ENCODE data around the gene GPN1.
"Not testable (repeated sequence)": the region's sequence is repeated elsewhere in the genome, so short reads cannot be mapped to it uniquely, and the experiment has no call there.

GPN1 gene

GRCh38 chr2:27594020-27594703 lies 34.7 kb upstream of the GPN1 start:
- H3K36me3 ChIP-seq (ENCODE audit: control insufficient read depth, insufficient read depth, low read length) = peaks cover 29% of the 10 kb centered on the region
- not testable (repeated sequence) for H3K4me1 ChIP-seq (ENCODE audit: control insufficient read depth, insufficient read depth, low read length, poor library complexity, severe bottlenecking); H3K4me3 ChIP-seq (ENCODE audit: extremely low read depth, insufficient read depth, low read length, poor library complexity, severe bottlenecking); H3K27ac ChIP-seq (ENCODE audit: low read depth, low read length, severe bottlenecking)
- peaks cover 25% of the 10 kb centered on the region for H3K9me3 ChIP-seq (ENCODE audit: control insufficient read depth, low read length)
- 98% methylated on average over 32 to 39 of the region's 45 CpGs for WGBS, 2 experiments (ENCODE audit: insufficient coverage in 2 of 2)

- not testable (repeated sequence) for H3K4me1 ChIP-seq (ENCODE audit: control insufficient read depth, insufficient read depth, low read length, poor library complexity, severe bottlenecking); H3K27ac ChIP-seq (ENCODE audit: low read depth, low read length, severe bottlenecking); H3K4me3 ChIP-seq (ENCODE audit: extremely low read depth, insufficient read depth, low read length, poor library complexity, severe bottlenecking)
- WGBS, 2 experiments (ENCODE audit: insufficient coverage in 2 of 2) = 96 to 99% methylated on average over 5 to 6 of the region's 9 CpGs
- peaks cover 25% of the 10 kb centered on the region for H3K9me3 ChIP-seq (ENCODE audit: control insufficient read depth, low read length)
- H3K36me3 ChIP-seq (ENCODE audit: control insufficient read depth, insufficient read depth, low read length) = peaks cover 41% of the 10 kb centered on the region
Observed at GRCh38 chr2:27595412-27595811, 33.4 kb upstream of the GPN1 start.

DNA sequence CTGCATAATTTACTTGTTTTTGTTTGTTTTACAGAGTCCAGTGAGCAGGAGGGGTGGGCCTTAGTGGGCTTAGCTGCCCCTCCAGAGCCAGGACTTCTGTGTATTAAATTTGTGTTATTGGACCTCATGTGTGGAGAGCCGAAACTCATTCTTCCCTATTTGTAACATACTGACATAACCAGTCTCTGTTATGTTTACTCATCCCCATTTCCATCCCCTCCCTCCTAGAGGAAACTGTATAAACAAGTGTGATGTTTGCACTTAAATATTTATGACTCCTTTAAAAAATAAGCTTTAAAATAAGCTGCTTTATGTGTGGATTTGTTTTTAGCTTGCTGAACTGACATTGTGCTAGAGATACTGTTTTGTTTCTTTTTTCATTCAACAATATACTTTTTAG lies 32.2 kb upstream of the GPN1 start:
- peaks cover 23% of the 10 kb centered on the region for H3K9me3 ChIP-seq (ENCODE audit: control insufficient read depth, low read length)
- peaks cover 45% of the 10 kb centered on the region for H3K36me3 ChIP-seq (ENCODE audit: control insufficient read depth, insufficient read depth, low read length)
- no peak overlapping the region for H3K4me3 ChIP-seq (ENCODE audit: extremely low read depth, insufficient read depth, low read length, poor library complexity, severe bottlenecking)
- H3K27ac ChIP-seq (ENCODE audit: low read depth, low read length, severe bottlenecking) = no peak overlapping the region
- WGBS, 2 experiments (ENCODE audit: insufficient coverage in 2 of 2) = no CpG with 5 or more reads among the region's 1 CpG
- no peaks in the 10 kb centered on the region for H3K4me1 ChIP-seq (ENCODE audit: control insufficient read depth, insufficient read depth, low read length, poor library complexity, severe bottlenecking)

- H3K4me1 ChIP-seq (ENCODE audit: control insufficient read depth, insufficient read depth, low read length, poor library complexity, severe bottlenecking) = no peaks in the 10 kb centered on the region
- H3K36me3 ChIP-seq (ENCODE audit: control insufficient read depth, insufficient read depth, low read length) = peaks cover 67% of the 10 kb centered on the region
- no peaks in the 10 kb centered on the region for H3K9me3 ChIP-seq (ENCODE audit: control insufficient read depth, low read length)
- no peak overlapping the region for H3K27ac ChIP-seq (ENCODE audit: low read depth, low read length, severe bottlenecking)
- no peak overlapping the region for H3K4me3 ChIP-seq (ENCODE audit: extremely low read depth, insufficient read depth, low read length, poor library complexity, severe bottlenecking)
- WGBS, 2 experiments (ENCODE audit: insufficient coverage in 2 of 2) = 100% methylated on average over 1 to 2 of the region's 2 CpGs
Observed at GRCh38 chr2:27606611-27607010, 22.2 kb upstream of the GPN1 start.

DNA sequence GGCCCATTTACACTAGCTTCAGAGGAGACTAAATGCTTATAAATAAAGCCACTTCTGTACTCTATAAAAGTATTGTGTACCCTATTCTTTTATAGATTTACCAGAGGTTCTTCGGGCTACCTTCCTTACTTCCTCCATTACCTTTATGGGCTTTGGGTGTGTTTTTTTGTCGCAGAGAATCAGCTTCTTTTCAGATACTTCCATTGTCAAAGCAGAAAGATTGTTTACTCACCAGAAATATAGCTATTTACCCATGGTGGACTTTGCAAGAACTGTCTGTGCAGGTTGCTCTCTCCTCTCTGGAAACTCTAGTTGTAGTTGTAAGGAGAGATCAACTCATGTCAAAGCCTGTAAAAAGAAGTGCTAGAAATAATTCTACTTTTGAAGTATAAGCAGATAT lies 14.9 kb upstream of the GPN1 start:
- Histone ChIP-seq H3K9me3 (ENCODE audit: control insufficient read depth, low read length) (no peaks in the 10 kb centered on the region), H3K4me1 (ENCODE audit: control insufficient read depth, insufficient read depth, low read length, poor library complexity, severe bottlenecking) (no peaks in the 10 kb centered on the region), H3K4me3 (ENCODE audit: extremely low read depth, insufficient read depth, low read length, poor library complexity, severe bottlenecking) (no peak overlapping the region), H3K27ac (ENCODE audit: low read depth, low read length, severe bottlenecking) (no peak overlapping the region), H3K36me3 (ENCODE audit: control insufficient read depth, insufficient read depth, low read length) (peaks cover 65% of the 10 kb centered on the region)
- no CpG with 5 or more reads among the region's 2 CpGs for WGBS, 2 experiments (ENCODE audit: insufficient coverage in 2 of 2)

GRCh38 chr2:27615316-27615715 lies 13.5 kb upstream of the GPN1 start:
- Histone ChIP-seq H3K36me3 (ENCODE audit: control insufficient read depth, insufficient read depth, low read length) (peaks cover 74% of the 10 kb centered on the region), H3K9me3 (ENCODE audit: control insufficient read depth, low read length) (no peaks in the 10 kb centered on the region), H3K27ac (ENCODE audit: low read depth, low read length, severe bottlenecking) (no peak overlapping the region), H3K4me1 (ENCODE audit: control insufficient read depth, insufficient read depth, low read length, poor library complexity, severe bottlenecking) (no peaks in the 10 kb centered on the region), H3K4me3 (ENCODE audit: extremely low read depth, insufficient read depth, low read length, poor library complexity, severe bottlenecking) (no peak overlapping the region)
- 100% methylated on average over 3 of the region's 3 CpGs for WGBS, 2 experiments (ENCODE audit: insufficient coverage in 2 of 2)

DNA sequence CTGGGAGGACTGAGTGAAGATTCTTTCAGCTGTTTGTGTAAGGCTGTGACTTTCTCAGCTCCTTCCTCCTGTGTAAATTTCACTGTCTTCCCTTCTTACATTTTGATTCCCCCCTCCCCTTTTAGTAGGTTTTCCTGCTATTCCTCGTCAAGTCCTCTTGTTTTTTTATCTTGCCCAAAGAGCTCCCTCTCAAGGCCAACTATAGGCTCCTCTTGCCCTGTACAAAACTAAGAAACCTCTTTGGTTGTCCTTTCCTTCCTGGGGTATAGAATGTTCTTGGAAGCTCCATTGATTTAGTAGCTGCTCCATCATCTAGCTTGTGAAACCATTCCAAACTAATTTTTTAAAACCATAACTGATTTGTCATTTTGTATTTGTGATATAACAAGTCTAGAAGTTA lies 7.3 kb upstream of the GPN1 start:
- WGBS, 2 experiments (ENCODE audit: insufficient coverage in 2 of 2) = 100% methylated on average over 1 of the region's 1 CpG; no CpG with 5 or more reads in 1 of the 2 experiments
- peaks cover 72% of the 10 kb centered on the region for H3K36me3 ChIP-seq (ENCODE audit: control insufficient read depth, insufficient read depth, low read length)
- no peak overlapping the region for H3K27ac ChIP-seq (ENCODE audit: low read depth, low read length, severe bottlenecking)

DNA sequence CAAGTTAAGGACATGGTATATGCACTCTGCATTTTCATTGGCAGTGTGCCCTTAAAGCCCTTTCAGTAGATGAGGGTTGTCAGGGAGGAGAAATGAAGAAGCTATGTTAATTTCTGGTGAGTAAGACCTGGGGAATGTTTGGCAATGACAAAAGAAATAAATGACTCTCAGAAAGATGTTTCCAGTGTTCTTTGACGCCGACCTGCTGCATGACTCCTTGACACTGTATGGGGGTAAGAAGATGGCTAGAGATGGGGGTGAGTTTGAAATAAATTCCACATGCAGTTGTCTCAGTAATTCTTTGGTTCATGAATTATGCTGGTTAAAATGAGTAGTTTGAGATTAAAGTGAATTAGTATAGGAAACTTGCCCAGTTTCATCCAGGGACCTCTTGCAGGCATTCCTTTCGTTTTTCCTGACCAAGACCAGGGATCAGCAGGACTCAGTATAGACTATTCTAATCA lies 5.9 kb upstream of the GPN1 start:
- Histone ChIP-seq H3K9me3 (ENCODE audit: control insufficient read depth, low read length) (no peaks in the 10 kb centered on the region), H3K4me1 (ENCODE audit: control insufficient read depth, insufficient read depth, low read length, poor library complexity, severe bottlenecking) (peaks cover 30% of the 10 kb centered on the region), H3K4me3 (ENCODE audit: extremely low read depth, insufficient read depth, low read length, poor library complexity, severe bottlenecking) (no peak overlapping the region), H3K27ac (ENCODE audit: low read depth, low read length, severe bottlenecking) (no peak overlapping the region), H3K36me3 (ENCODE audit: control insufficient read depth, insufficient read depth, low read length) (peaks cover 58% of the 10 kb centered on the region)
- 42 to 48% methylated on average over 2 of the region's 3 CpGs for WGBS, 2 experiments (ENCODE audit: insufficient coverage in 2 of 2)

More for the DNA sequence above, 7.3 kb upstream of the GPN1 start:
- no peak overlapping the region for H3K4me3 ChIP-seq (ENCODE audit: extremely low read depth, insufficient read depth, low read length, poor library complexity, severe bottlenecking)
- peaks cover 16% of the 10 kb centered on the region for H3K4me1 ChIP-seq (ENCODE audit: control insufficient read depth, insufficient read depth, low read length, poor library complexity, severe bottlenecking)
- H3K9me3 ChIP-seq (ENCODE audit: control insufficient read depth, low read length) = no peaks in the 10 kb centered on the region

GRCh38 chr2:27624943-27625342 lies 3.9 kb upstream of the GPN1 start:
- Histone ChIP-seq H3K9me3 (ENCODE audit: control insufficient read depth, low read length) (no peaks in the 10 kb centered on the region), H3K36me3 (ENCODE audit: control insufficient read depth, insufficient read depth, low read length) (peaks cover 45% of the 10 kb centered on the region), H3K27ac (ENCODE audit: low read depth, low read length, severe bottlenecking) (no peak overlapping the region), H3K4me1 (ENCODE audit: control insufficient read depth, insufficient read depth, low read length, poor library complexity, severe bottlenecking) (peaks cover 31% of the 10 kb centered on the region), H3K4me3 (ENCODE audit: extremely low read depth, insufficient read depth, low read length, poor library complexity, severe bottlenecking) (no peak overlapping the region)

- H3K4me3 ChIP-seq (ENCODE audit: extremely low read depth, insufficient read depth, low read length, poor library complexity, severe bottlenecking); H3K9me3 ChIP-seq (ENCODE audit: control insufficient read depth, low read length); H3K27ac ChIP-seq (ENCODE audit: low read depth, low read length, severe bottlenecking): not testable (repeated sequence)
- Histone ChIP-seq H3K4me1 (ENCODE audit: control insufficient read depth, insufficient read depth, low read length, poor library complexity, severe bottlenecking) (peaks cover 31% of the 10 kb centered on the region), H3K36me3 (ENCODE audit: control insufficient read depth, insufficient read depth, low read length) (peaks cover 45% of the 10 kb centered on the region)
- WGBS, 2 experiments (ENCODE audit: insufficient coverage in 2 of 2) = no CpG with 5 or more reads among the region's 1 CpG
Observed at GRCh38 chr2:27626323-27626722, 2.5 kb upstream of the GPN1 start.

DNA sequence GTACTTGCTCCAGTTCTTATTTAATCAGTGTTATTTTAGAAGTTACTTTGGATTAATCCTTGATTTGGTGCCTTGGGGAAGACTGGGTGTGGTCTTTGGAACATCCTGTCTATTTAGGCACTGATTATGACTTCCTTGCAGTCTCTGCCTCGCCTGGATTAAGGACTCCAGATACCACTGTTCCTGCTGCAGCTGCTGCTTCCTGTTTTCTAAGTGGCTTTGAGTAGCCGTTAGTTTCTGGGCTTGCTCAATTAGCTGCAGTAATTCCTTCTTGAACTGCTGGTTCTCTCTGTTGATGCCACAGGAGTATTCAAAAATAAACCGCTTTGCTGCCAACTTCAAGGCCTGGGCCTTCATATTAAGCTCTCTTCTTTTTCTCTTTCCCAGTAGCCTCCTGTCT lies 1.9 kb upstream of the GPN1 start:
- 55 to 73% methylated on average over 3 of the region's 3 CpGs for WGBS, 2 experiments (ENCODE audit: insufficient coverage in 2 of 2)
- not testable (repeated sequence) for H3K9me3 ChIP-seq (ENCODE audit: control insufficient read depth, low read length)
- H3K27ac ChIP-seq (ENCODE audit: low read depth, low read length, severe bottlenecking) = peak overlapping the region; percentile 87

More for the DNA sequence above, 1.9 kb upstream of the GPN1 start:
- H3K4me3 ChIP-seq (ENCODE audit: extremely low read depth, insufficient read depth, low read length, poor library complexity, severe bottlenecking) = not testable (repeated sequence)
- Histone ChIP-seq H3K4me1 (ENCODE audit: control insufficient read depth, insufficient read depth, low read length, poor library complexity, severe bottlenecking) (peaks cover 30% of the 10 kb centered on the region), H3K36me3 (ENCODE audit: control insufficient read depth, insufficient read depth, low read length) (peaks cover 45% of the 10 kb centered on the region)
